KG1 (cell line): ENCODE measurements around the gene ERC2.

Source experiments
- DNase-seq: peaks from one replicate; lab custom pipeline; 2025; lab: John Stamatoyannopoulos, UW

ERC2 gene

GRCh38 chr3:56251343-56251945 is 216.8 kb downstream of the ERC2 start:
- no peak for DNase-seq

- DNase-seq = no peak
These were observed 220.2 kb downstream of the ERC2 start for GRCh38 chr3:56248021-56248420.

GRCh38 chr3:56238299-56238698 is 230.0 kb downstream of the ERC2 start:
- no peak for DNase-seq

GRCh38 chr3:56233742-56234141 is 234.5 kb downstream of the ERC2 start:
- DNase-seq = no peak

GRCh38 chr3:56229311-56229710 is 239.0 kb downstream of the ERC2 start:
- no peak for DNase-seq

GRCh38 chr3:56222866-56223265 is 245.4 kb downstream of the ERC2 start:
- no peak for DNase-seq

GRCh38 chr3:56219894-56220805 is 248.1 kb downstream of the ERC2 start:
- DNase-seq = no peak

- no peak for DNase-seq
These were observed 258.1 kb downstream of the ERC2 start for GRCh38 chr3:56209982-56210751.

- no peak for DNase-seq
These were observed 260.3 kb downstream of the ERC2 start for GRCh38 chr3:56207922-56208321.

- no peak for DNase-seq
These were observed 262.9 kb downstream of the ERC2 start for GRCh38 chr3:56205406-56205805.

- no peak for DNase-seq
These were observed 265.3 kb downstream of the ERC2 start for GRCh38 chr3:56202997-56203396.

- DNase-seq = no peak
These were observed 266.9 kb downstream of the ERC2 start for GRCh38 chr3:56201407-56201806.

GRCh38 chr3:56200251-56200650 is 268.0 kb downstream of the ERC2 start:
- DNase-seq = no peak

- no peak for DNase-seq
These were observed 270.3 kb downstream of the ERC2 start for GRCh38 chr3:56197991-56198390.

- DNase-seq = no peak
These were observed 270.9 kb downstream of the ERC2 start for GRCh38 chr3:56197259-56197965.

- no peak for DNase-seq
These were observed 271.6 kb downstream of the ERC2 start for GRCh38 chr3:56196700-56197099.

- DNase-seq = no peak
These were observed 274.7 kb downstream of the ERC2 start for GRCh38 chr3:56193519-56193918.

- DNase-seq = no peak
These were observed 276.3 kb downstream of the ERC2 start for GRCh38 chr3:56192001-56192400.

- no peak for DNase-seq
These were observed 277.4 kb downstream of the ERC2 start for GRCh38 chr3:56190771-56191305.

GRCh38 chr3:56190130-56190529 is 278.1 kb downstream of the ERC2 start:
- DNase-seq = no peak

GRCh38 chr3:56189536-56189935 is 278.7 kb downstream of the ERC2 start:
- no peak for DNase-seq

GRCh38 chr3:56188201-56188600 is 280.1 kb downstream of the ERC2 start:
- no peak for DNase-seq
